SK-N-SH treated with all-trans-retinoic acid at 6 μM for 48 hours (cell line): ENCODE data around the gene RIN3.

Source experiments
- RARB ChIP-seq: fragments of 250-450 bp; sonication (Bioruptor Pico); IDR thresholded peaks from 2 replicates; pipeline ENCODE4 v1.8.0; 2021; ENCODE audit warnings: mild to moderate bottlenecking, moderate library complexity
- ZNF70 ChIP-seq: fragments of 450-650 bp; formaldehyde crosslinking; IDR thresholded peaks from 2 replicates; pipeline ENCODE4 v1.5.0; 2020; ENCODE audit warnings: mild to moderate bottlenecking, moderate library complexity
- ZNF8 ChIP-seq: fragments of 450-650 bp; formaldehyde crosslinking; IDR thresholded peaks from 2 replicates; pipeline ENCODE4 v1.5.0; 2020; ENCODE audit warnings: mild to moderate bottlenecking, moderate library complexity

DNA sequence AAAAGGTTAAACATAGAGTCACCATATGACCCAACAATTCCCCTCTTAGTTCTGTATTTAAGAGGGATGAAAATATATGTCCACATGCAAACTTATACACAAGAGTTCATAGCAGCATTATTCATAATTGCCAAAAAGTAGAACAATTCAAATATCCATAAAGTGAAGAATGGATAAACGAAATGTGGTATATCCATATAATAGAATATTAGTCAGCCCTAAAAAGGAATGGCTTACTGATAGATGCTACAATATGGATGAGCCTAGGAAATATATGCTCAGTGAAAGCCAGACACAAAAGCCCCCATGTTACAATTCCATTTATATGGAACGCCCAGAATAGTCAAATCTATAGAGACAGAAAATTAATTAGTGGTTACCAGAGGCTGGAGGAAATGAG, 44.1 kb upstream of the RIN3 start:
- peak; percentile 96 for TF ChIP-seq ZNF8
- no peak for TF ChIP-seq RARB (CRISPR knock-in tag)
- TF ChIP-seq ZNF70 = no peak
